Measurements from ENCODE around the gene MX1.

GRCh38 chr21:41403966-41404365 lies 22.1 kb upstream of the MX1 start:
- TF ChIP-seq CTCF (IDR thresholded peaks at IDR 0.05) (no peak), POLR2A (IDR thresholded peaks at IDR 0.05) (no peak)

Data from adrenal gland (tissue), 5 donors.